Measurements from ENCODE around the gene PLA2G15.

PLA2G15 gene

GRCh38 chr16:68279726-68280558, 34.8 kb downstream of the PLA2G15 start:
- H3K4me3 ChIP-seq (ENCODE audit: low read depth, low read length), result no peak overlapping the region
- no peak for DNase-seq (ENCODE audit: low read depth, low spot score)
- ChIA-PET POLR2A (interaction anchor here (0.6 to 1.2 kb wide), 2 partner anchors 12 to 16 kb away, joined by 3 to 5 read pairs; partner anchors contain the start of gene SLC7A6), CTCF (interaction anchor here (1.2 to 14.7 kb wide), 3 partner anchors 18 to 49 kb away, joined by 4 to 126 read pairs (median 5); partner anchors contain the start of gene SLC7A6)
- TF ChIP-seq CTCF (IDR thresholded peaks at IDR 0.05; ENCODE audit: insufficient read depth, low read length, missing control alignments), result no peak

- TF ChIP-seq CTCF (IDR thresholded peaks at IDR 0.05; ENCODE audit: insufficient read depth, low read length, missing control alignments), result no peak
Observed at GRCh38 chr16:68281368-68282063, 36.3 kb downstream of the PLA2G15 start.

GRCh38 chr16:68282064-68282452, 36.9 kb downstream of the PLA2G15 start:
- H3K4me3 ChIP-seq (ENCODE audit: low read depth, low read length), result no peak overlapping the region
- no peak for TF ChIP-seq CTCF (IDR thresholded peaks at IDR 0.05; ENCODE audit: insufficient read depth, low read length, missing control alignments)
- POLR2A ChIA-PET, result interaction anchor here (0.6 kb wide), 1 partner anchor 9 kb away, joined by 3 read pairs; no protein-coding TSS in a partner anchor
- CTCF ChIA-PET, result interaction anchor here (14.7 kb wide), 1 partner anchor 20 kb away, joined by 126 read pairs; the partner anchor contains the start of gene SLC7A6
- DNase-seq (ENCODE audit: low read depth, low spot score), result no peak

More at GRCh38 chr16:68281368-68282063, 36.3 kb downstream of the PLA2G15 start:
- POLR2A ChIA-PET, result no interaction called here
- no peak for DNase-seq (ENCODE audit: low read depth, low spot score)
- CTCF ChIA-PET, result interaction anchor here (14.7 kb wide), 1 partner anchor 19 kb away, joined by 126 read pairs; the partner anchor contains the start of gene SLC7A6
- no peak overlapping the region for H3K4me3 ChIP-seq (ENCODE audit: low read depth, low read length)

- CTCF ChIA-PET, result interaction anchor here (0.7 to 3.7 kb wide), 6 partner anchors 11 to 245 kb away, joined by 3 to 17 read pairs (median 8); partner anchors contain the start of gene SLC7A6
- TF ChIP-seq CTCF (IDR thresholded peaks at IDR 0.05; ENCODE audit: insufficient read depth, low read length, missing control alignments), result no peak
- POLR2A ChIA-PET, result interaction anchor here (0.6 kb wide), 1 partner anchor 17 kb away, joined by 4 read pairs; no protein-coding TSS in a partner anchor
- no peak overlapping the region for H3K4me3 ChIP-seq (ENCODE audit: low read depth, low read length)
- no peak for DNase-seq (ENCODE audit: low read depth, low spot score)
Observed at GRCh38 chr16:68283346-68283745, 38.2 kb downstream of the PLA2G15 start.

- no peak for TF ChIP-seq CTCF (IDR thresholded peaks at IDR 0.05; ENCODE audit: insufficient read depth, low read length, missing control alignments)
- DNase-seq (ENCODE audit: low read depth, low spot score), result no peak
- CTCF ChIA-PET, result interaction anchor here (0.7 to 3.7 kb wide), 6 partner anchors 12 to 245 kb away, joined by 3 to 17 read pairs (median 8); partner anchors contain the start of gene SLC7A6
- no peak overlapping the region for H3K4me3 ChIP-seq (ENCODE audit: low read depth, low read length)
- POLR2A ChIA-PET, result no interaction called here
Observed at GRCh38 chr16:68283801-68284598, 38.8 kb downstream of the PLA2G15 start.
